Stimulated activated CD4-positive, alpha-beta T cell treated with anti-CD3 and anti-CD28 coated beads, Interleukin-4, amount 100 ng/mL, for 48 hours (primary cell): Measurements from ENCODE around the gene LY6G5B.

Experiments
- DNase-seq, 2 donors: peaks; one replicate each; pipeline ENCODE4 v3.0.0-alpha.2; 2020; ENCODE audit warnings: low read depth in 2 of 2

The LY6G5B gene

GRCh38 chr6:31640612-31641011 lies 29.2 kb upstream of the LY6G5B start:
- DNase-seq: no peak

- no peak for DNase-seq
Observed at GRCh38 chr6:31641370-31641769, 28.4 kb upstream of the LY6G5B start.

DNA sequence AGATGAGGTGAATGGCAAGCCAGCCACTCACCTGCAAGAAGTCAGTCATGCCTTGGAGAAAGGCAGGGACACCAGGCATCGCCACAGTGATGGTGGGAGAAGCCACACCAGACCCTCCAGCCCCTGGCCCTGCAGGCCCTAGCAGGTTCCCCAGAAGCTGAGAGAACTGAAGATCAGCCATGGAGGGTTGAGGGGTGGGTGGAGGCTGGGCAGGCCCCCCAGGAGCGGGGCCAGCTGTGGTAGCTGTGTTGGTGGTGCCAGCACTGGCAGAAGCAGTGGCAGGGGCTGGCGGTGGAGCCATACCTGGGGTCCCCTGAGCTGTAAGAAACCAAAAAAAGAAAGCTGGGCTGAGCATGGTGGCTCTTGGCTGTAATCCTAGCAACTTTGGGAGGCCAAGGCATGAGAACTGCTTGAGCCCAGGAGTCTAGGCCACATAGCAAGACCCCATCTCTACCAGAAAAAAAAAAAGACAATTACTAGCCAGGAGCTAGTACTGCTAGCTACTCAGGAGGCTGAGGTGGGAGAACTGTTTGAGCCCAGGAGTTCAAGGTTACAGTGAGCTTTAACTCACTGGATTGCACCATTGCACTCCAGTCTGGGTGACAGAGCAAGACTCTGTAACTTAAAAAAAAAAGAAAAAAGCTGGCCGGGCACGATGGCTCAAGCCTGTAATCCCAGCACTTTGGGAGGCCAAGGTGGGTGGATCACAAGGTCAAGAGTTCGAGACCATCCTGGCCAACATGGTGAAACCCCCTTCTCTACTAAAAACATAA lies 26.8 kb upstream of the LY6G5B start:
- no peak for DNase-seq

DNA sequence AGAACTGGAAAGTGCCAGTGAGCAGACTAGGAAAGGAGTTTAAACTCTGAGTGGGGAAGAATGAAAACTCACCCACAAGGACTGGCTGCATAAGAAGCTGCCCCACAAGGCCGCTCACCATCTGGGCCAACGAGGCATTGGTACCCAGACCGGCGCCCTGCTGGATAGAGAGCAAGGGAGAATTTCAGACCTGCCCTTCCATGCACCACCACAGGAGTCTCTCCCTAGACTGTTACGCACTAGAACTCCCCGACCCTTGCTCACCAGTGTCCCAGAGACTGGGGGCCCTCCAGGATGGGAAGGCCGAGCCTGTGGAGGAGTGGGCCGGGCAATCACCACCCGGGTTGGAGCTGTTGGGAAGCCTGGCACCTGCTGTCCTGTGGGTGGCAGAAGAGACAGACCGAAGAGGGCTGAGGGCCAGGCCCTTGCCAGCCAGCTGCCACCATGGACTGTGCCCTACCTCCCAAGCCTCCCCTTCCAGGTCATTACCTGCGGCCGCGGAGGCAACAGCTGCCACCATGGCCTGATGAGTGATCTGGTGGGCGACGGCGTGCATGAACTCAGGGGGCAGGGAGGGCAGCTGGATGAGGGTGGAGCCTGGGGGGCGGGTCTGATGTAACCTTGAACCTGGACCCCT lies 25.8 kb upstream of the LY6G5B start:
- no peak for DNase-seq

DNA sequence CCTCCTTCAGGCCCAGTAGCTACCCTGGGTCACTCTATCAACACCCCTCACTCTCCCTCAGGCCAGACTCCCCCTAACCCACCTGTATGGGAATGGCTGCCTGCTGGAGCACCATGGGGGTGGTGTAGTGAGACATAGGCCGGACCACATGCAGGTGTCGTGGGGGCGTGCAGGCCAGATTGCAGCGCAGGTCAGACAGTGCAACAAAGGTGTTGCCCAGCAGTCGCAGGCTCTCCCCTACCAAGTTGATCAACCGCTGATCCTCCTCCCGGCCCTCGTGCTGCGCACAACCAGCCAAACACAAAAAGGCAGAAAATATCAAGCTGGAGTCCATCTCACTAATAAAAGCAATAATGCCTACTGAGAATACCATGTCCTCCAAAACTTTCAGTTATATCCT lies 24.5 kb upstream of the LY6G5B start:
- DNase-seq: no peak

GRCh38 chr6:31651602-31652191 lies 18.1 kb upstream of the LY6G5B start:
- DNase-seq: no peak

- peak in 1 of 2 donors; percentile 83 for DNase-seq
Observed at GRCh38 chr6:31652925-31653724, 16.7 kb upstream of the LY6G5B start.

DNA sequence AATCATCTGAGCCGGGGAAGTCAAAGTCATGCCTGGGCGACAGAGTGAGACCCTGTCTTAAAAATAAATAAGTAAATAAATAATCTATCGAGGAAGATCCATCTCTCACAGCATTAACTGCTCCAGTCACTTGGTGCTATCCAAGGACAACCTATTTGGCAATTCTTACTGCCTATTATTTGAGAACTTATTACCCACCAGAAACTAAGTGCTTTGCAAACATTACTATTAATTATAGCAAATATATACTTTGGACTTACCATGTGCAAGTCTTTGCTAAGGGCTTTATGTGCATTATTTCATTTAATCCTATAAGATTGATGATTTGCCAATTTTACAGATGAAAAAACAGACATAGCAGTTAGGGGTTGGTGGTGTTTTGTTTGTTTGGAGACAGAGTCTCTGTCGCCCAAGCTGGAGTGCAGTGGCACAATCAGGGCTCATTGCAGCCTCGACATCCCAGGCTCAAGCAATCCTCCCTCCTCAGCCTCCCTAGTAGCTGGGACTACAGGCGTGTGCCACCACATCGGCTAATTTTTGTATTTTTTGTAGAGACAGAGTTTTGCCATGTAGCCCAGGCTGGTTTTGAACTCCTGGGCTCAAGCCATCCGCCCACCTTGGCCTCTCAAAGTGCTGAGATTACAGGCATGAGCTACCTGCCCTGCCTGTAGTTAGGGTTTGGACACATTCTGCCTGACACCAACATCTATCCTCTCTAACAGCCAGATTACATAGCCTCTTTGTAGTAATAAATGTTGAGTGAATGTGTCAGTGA lies 15.0 kb upstream of the LY6G5B start:
- no peak for DNase-seq

GRCh38 chr6:31655349-31656237 lies 14.2 kb upstream of the LY6G5B start, which contains the start of gene APOM:
Gene APOM (plus strand): TSS chr6:31655894. CDS start chr6:31655967, 73 bp downstream.
- no peak for DNase-seq

DNA sequence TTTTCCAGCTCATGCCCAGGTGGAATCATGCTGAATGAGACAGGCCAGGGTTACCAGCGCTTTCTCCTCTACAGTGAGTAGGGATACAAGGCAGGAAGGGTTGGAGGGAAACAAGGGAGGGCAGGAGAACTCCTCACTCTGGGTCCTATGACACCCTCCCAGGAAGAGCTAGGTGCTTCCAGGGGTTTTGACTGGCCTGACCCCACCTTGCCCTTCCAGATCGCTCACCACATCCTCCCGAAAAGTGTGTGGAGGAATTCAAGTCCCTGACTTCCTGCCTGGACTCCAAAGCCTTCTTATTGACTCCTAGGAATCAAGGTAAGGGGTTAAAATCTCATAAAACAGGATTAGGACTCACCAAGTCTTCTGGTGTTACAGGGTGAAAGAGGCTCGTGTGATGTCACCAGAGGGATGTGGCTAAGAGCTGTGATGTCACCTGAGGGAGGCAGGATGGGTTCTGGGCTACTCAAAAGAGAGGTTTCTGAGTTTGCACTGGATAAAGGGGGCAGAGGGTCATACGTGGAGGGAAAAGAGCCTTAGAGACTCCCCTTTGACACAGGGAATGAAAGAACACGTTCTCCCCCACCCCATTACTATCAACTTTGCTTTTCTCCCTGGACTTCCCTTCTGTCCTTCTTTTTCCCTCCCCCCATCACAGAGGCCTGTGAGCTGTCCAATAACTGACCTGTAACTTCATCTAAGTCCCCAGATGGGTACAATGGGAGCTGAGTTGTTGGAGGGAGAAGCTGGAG lies 12.2 kb upstream of the LY6G5B start:
- no peak for DNase-seq

DNA sequence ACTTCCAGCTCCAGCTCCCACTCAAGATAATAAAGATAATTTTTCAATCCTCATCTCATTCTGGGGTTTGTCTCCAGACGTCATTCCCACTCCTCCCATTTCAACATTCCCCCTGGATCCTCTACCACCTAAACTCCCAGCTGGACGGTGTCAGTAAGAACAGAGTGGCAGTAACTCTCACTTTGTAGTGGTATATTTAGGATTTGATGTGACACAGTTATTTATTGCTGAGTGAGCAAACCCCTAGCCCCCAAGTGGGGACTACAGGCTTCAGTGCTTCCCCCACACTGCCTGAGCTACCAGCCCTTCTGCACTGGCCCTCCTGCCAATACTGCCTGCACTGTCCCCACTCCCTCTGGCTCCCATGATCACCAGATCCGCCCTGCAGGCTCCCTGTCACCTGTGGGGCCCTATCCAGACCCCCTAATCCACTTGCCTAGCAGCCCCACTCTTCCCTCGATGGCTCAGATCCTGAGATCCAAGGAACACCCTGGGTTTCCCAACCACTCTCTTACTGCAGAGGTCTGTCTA lies 11.6 kb upstream of the LY6G5B start:
- no peak for DNase-seq

DNA sequence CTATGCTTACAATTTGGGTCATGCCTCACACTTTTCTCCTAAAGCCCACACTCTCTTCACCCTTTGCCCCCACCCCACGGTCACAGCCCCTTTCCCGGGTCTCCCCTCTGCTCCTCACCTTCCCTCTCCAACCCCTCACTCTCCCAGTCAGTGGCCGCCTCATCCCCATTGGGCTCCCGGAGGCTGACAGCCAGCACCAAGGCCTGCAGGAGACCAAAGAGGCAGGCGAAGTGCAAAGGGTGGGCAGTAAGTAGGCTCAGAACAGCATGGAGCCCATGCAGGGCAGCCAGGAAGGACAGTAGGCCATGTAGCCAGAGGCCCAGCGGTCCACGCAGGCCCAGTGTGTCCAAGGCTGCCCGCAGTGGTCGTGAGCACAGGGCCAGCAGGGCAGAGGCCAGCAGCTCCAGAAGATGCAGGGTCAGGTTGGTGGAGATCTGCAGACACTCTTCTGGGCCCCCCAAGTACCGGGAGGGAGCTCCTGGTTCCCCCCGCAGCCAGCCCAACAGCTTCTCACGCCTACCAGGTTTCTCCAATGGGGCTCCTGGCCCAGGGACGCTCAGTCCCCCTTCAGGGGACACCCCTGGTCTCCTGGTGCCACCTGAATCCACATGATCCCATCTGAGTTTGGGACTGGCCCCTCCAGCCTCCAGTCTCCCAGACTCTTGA lies 10.7 kb upstream of the LY6G5B start:
- DNase-seq: no peak

GRCh38 chr6:31659649-31660380 lies 10.0 kb upstream of the LY6G5B start:
- DNase-seq: peak in 1 of 2 donors; percentile 34

GRCh38 chr6:31660381-31661261 lies 9.2 kb upstream of the LY6G5B start, which contains the start of gene C6orf47:
Gene C6orf47 (minus strand): TSS chr6:31660778. CDS start chr6:31659947, 831 bp downstream.
- DNase-seq: peak; percentile 54 to 78

GRCh38 chr6:31661262-31662123 lies 8.3 kb upstream of the LY6G5B start:
- no peak for DNase-seq
